HepG2 (cell line): ENCODE data around the gene F7. TPM values are rescaled to one million over a fixed set of nuclear protein-coding genes. Genes with fewer than 3 reads are reported as not detected.

ENCODE experiments used
- CC2D1A ChIP-seq: sonication (generic); formaldehyde crosslinking; IDR thresholded peaks from 2 replicates; pipeline ENCODE4 v1.8.1; 2023; ENCODE audit warnings: mild to moderate bottlenecking, missing genetic modification reagents
- CEBPZ ChIP-seq: IDR thresholded peaks from 2 replicates; pipeline ENCODE4 v1.6.1; 2012; ENCODE audit warnings: low read length, improper control_type of control experiment
- CHD2 ChIP-seq: IDR thresholded peaks from 2 replicates; pipeline ENCODE4 v1.6.1; 2011; ENCODE audit warnings: low read depth, low read length, improper control_type of control experiment
- CREB3 ChIP-seq: sonication (generic); formaldehyde crosslinking; IDR thresholded peaks from 2 replicates; pipeline ENCODE4 v1.5.0; 2020; ENCODE audit warnings: missing genetic modification reagents
- CSRNP1 ChIP-seq: sonication (generic); formaldehyde crosslinking; IDR thresholded peaks from 2 replicates; pipeline ENCODE4 v1.8.1; 2023; ENCODE audit warnings: mild to moderate bottlenecking, missing genetic modification reagents
- IKZF4 ChIP-seq: sonication (generic); formaldehyde crosslinking; IDR thresholded peaks from 2 replicates; pipeline ENCODE4 v1.5.1; 2020; ENCODE audit warnings: borderline replicate concordance, mild to moderate bottlenecking, low read depth, missing genetic modification reagents; ENCODE audit errors: not compliant biosample characterization
- MED8 ChIP-seq: sonication (generic); formaldehyde crosslinking; IDR thresholded peaks from 2 replicates; pipeline ENCODE4 v1.8.1; 2023; ENCODE audit warnings: mild to moderate bottlenecking, missing genetic modification reagents; ENCODE audit not compliant: insufficient replicate concordance
- MXD3 ChIP-seq: IDR thresholded peaks from 2 replicates; pipeline ENCODE4 v1.6.1; 2016; ENCODE audit warnings: mild to moderate bottlenecking, missing biosample characterization, missing genetic modification reagents
- MXD4 ChIP-seq: IDR thresholded peaks from 2 replicates; pipeline ENCODE4 v1.6.1; 2016; ENCODE audit warnings: mild to moderate bottlenecking, missing biosample characterization, missing genetic modification reagents
- NFKBIZ ChIP-seq: IDR thresholded peaks from 2 replicates; pipeline ENCODE4 v1.6.1; 2018; ENCODE audit warnings: missing genetic modification reagents, missing compliant biosample characterization
- POGK ChIP-seq: sonication (generic); formaldehyde crosslinking; conservative IDR thresholded peaks from 2 replicates; pipeline ENCODE4 v1.8.0; 2022; ENCODE audit warnings: mild to moderate bottlenecking, moderate library complexity, missing genetic modification reagents
- RCOR2 ChIP-seq: IDR thresholded peaks from 2 replicates; pipeline ENCODE4 v1.6.1; 2016; ENCODE audit warnings: missing biosample characterization, missing genetic modification reagents
- U2AF1 ChIP-seq: fragments of 200-400 bp; formaldehyde crosslinking; optimal IDR thresholded peaks from 2 replicates; pipeline ENCODE3; 2017; ENCODE audit warnings: mild to moderate bottlenecking, low read depth, low read length
- ZBTB10 ChIP-seq: sonication (generic); formaldehyde crosslinking; IDR thresholded peaks from 2 replicates; pipeline ENCODE4 v1.4.0; 2020; ENCODE audit warnings: missing genetic modification reagents, borderline replicate concordance
- ZKSCAN1 ChIP-seq: fragments of 150-350 bp; IDR thresholded peaks from 2 replicates; pipeline ENCODE4 v1.6.1; 2014; ENCODE audit warnings: low read length
- ZNF703 ChIP-seq: sonication (generic); formaldehyde crosslinking; IDR thresholded peaks from 2 replicates; pipeline ENCODE4 v1.5.1; 2020; ENCODE audit warnings: missing genetic modification reagents, mild to moderate bottlenecking, moderate library complexity, borderline replicate concordance
- polyA plus RNA-seq, 8 experiments: library from polyadenylated mRNA; depleted of rRNA in 3 of 8; stranded (reverse) in 7 of 8; unstranded in 1 of 8; fragments of >200 nt; fragmentation: Illumina TruSeq in 4 of 8; extraction: Trizol in 4 of 8; gene quantifications; 2 replicates each; pipeline versions ENCODE4 v1.2.1 to v1.2.3, GENCODE V29; 2011 to 2016; ENCODE audit warnings: low read depth in 4 of 8, missing spikeins in 1 of 8, mixed read lengths in 1 of 8; ENCODE audit not compliant: insufficient read depth in 1 of 8
- total RNA-seq, 5 experiments: library from RNA; depleted of rRNA; stranded (reverse); fragments of >200 nt; fragmentation: Illumina TruSeq; extraction: Trizol; gene quantifications; 2 replicates each; pipeline ENCODE4 v1.2.3, GENCODE V29; 2016; ENCODE audit warnings: low read depth in 1 of 5

The F7 gene
- total and polyA plus RNA-seq, 2 of the 13 experiments (the other 11 are each of a cell fraction or from before 2014, with no cell fraction given) = 12.6 to 26.5 TPM

- TF ChIP-seq ZBTB10 (CRISPR knock-in tag) (no peak), NFKBIZ (CRISPR knock-in tag) (peak; percentile 53; the same call in 1 of the 2 replicates), CHD2 (no peak), CSRNP1 (CRISPR knock-in tag) (0 out of 2 replicates have a peak, but pooled peaks have one; percentile 15), ZKSCAN1 (no peak), U2AF1 (no peak), MXD3 (CRISPR knock-in tag) (peak; percentile 76), CC2D1A (CRISPR knock-in tag) (no peak), POGK (peak; percentile 70; the same call in 1 of the 2 replicates), CEBPZ (no peak), MXD4 (CRISPR knock-in tag) (peak; percentile 68), RCOR2 (CRISPR knock-in tag) (no peak), CREB3 (no peak), IKZF4 (no peak), MED8 (CRISPR knock-in tag) (peak; percentile 22), ZNF703 (no peak)
Measured at GRCh38 chr13:113157929-113158747, 52.5 kb downstream of the F7 start, which contains the start of gene PROZ (continued).
